ENCODE results near the gene MYEOV. TPM values are rescaled to one million over a fixed set of nuclear protein-coding genes. Genes with fewer than 3 reads are reported as not detected.

MYEOV gene
- total RNA-seq, 1 experiment from 2014 or later, result 182 TPM

GRCh38 chr11:69259096-69259495, 34.9 kb upstream of the MYEOV start:
- intact Hi-C loops (cut with micrococcal nuclease; ENCODE audit: unreplicated experiment), result no loop called here

GRCh38 chr11:69260622-69261021, 33.3 kb upstream of the MYEOV start:
- Histone ChIP-seq H3F3A (ENCODE audit: insufficient read depth, low read depth) (peaks cover 12% of the 10 kb centered on the region), H3K27ac (peak overlapping the region; percentile 63), H3K9me2 (ENCODE audit: insufficient read depth) (no peaks in the 10 kb centered on the region), H4K20me1 (ENCODE audit: insufficient read depth) (no peaks in the 10 kb centered on the region), H3K36me3 (ENCODE audit: low read depth) (no peaks in the 10 kb centered on the region), H3K4me1 (replicated peaks; ENCODE audit: insufficient read depth) (peaks cover 31% of the 10 kb centered on the region), H3K9me3 (ENCODE audit: insufficient read depth, low read depth) (no peaks in the 10 kb centered on the region), H3K27me3 (ENCODE audit: insufficient read depth, low read depth) (no peaks in the 10 kb centered on the region), H3K4me3 (no peak overlapping the region), H3K79me2 (ENCODE audit: low read depth) (no peaks in the 10 kb centered on the region), H2AFZ (no peak overlapping the region), H3K4me2 (peak overlapping the region; percentile 1)
- TF ChIP-seq EZH2 (IDR thresholded peaks at IDR 0.05; ENCODE audit: low read depth) (no peak), CTCF (conservative IDR thresholded peaks at IDR 0.05) (no peak)
- intact Hi-C loops (cut with micrococcal nuclease; ENCODE audit: unreplicated experiment), result no loop called here
- POLR2A ChIA-PET (ENCODE audit: unreplicated experiment), result no interaction called here
- BruUV-seq (replicated peaks), result no TSS peak
- DNase-seq, result peak in 1 of 2 experiments; percentile 90
- CTCF ChIA-PET, result interaction anchor here (0.7 kb wide), 1 partner anchor 60 kb away, joined by 3 read pairs; no protein-coding TSS in a partner anchor

More at GRCh38 chr11:69259096-69259495, 34.9 kb upstream of the MYEOV start:
- peaks cover 31% of the 10 kb centered on the region for H3K4me1 ChIP-seq (replicated peaks; ENCODE audit: insufficient read depth)
- no peaks in the 10 kb centered on the region for H4K20me1 ChIP-seq (ENCODE audit: insufficient read depth)
- H3K4me3 ChIP-seq, result no peak overlapping the region
- CTCF ChIA-PET, result no interaction called here
- peaks cover 12% of the 10 kb centered on the region for H3F3A ChIP-seq (ENCODE audit: insufficient read depth, low read depth)
- peaks cover 5% of the 10 kb centered on the region; the same call in 1 of the 2 replicates for H3K9me3 ChIP-seq (ENCODE audit: insufficient read depth, low read depth)
- no peaks in the 10 kb centered on the region for H3K79me2 ChIP-seq (ENCODE audit: low read depth)
- H3K36me3 ChIP-seq (ENCODE audit: low read depth), result no peaks in the 10 kb centered on the region
- H2AFZ ChIP-seq, result no peak overlapping the region
- H3K4me2 ChIP-seq, result peak overlapping the region; percentile 30
- POLR2A ChIA-PET (ENCODE audit: unreplicated experiment), result interaction anchor here (0.6 kb wide), 2 partner anchors 8 to 13 kb away, joined by 3 to 4 read pairs; no protein-coding TSS in a partner anchor
- no peak for TF ChIP-seq CTCF (conservative IDR thresholded peaks at IDR 0.05)
- no peak for TF ChIP-seq EZH2 (IDR thresholded peaks at IDR 0.05; ENCODE audit: low read depth)
- DNase-seq, result peak in 1 of 2 experiments; percentile 99
- no peaks in the 10 kb centered on the region for H3K9me2 ChIP-seq (ENCODE audit: insufficient read depth)
- H3K27ac ChIP-seq, result peak overlapping the region; percentile 63
- no peaks in the 10 kb centered on the region for H3K27me3 ChIP-seq (ENCODE audit: insufficient read depth, low read depth)
- BruUV-seq (replicated peaks), result no TSS peak

- no peak for DNase-seq
- intact Hi-C loops (cut with micrococcal nuclease; ENCODE audit: unreplicated experiment), result no loop called here
- no peak overlapping the region for H3K4me3 ChIP-seq
- no peaks in the 10 kb centered on the region for H3K9me3 ChIP-seq (ENCODE audit: insufficient read depth, low read depth)
- H3K4me1 ChIP-seq (replicated peaks; ENCODE audit: insufficient read depth), result peaks cover 31% of the 10 kb centered on the region
- POLR2A ChIA-PET (ENCODE audit: unreplicated experiment), result no interaction called here
- H3K4me2 ChIP-seq, result peak overlapping the region; percentile 1; the same call in 1 of the 2 replicates
- TF ChIP-seq EZH2 (IDR thresholded peaks at IDR 0.05; ENCODE audit: low read depth) (no peak), CTCF (conservative IDR thresholded peaks at IDR 0.05) (no peak)
- H3K27ac ChIP-seq, result peak overlapping the region; percentile 63
- H3K79me2 ChIP-seq (ENCODE audit: low read depth), result no peaks in the 10 kb centered on the region
- peaks cover 12% of the 10 kb centered on the region for H3F3A ChIP-seq (ENCODE audit: insufficient read depth, low read depth)
- no peaks in the 10 kb centered on the region for H4K20me1 ChIP-seq (ENCODE audit: insufficient read depth)
- BruUV-seq (replicated peaks), result no TSS peak
- H2AFZ ChIP-seq, result no peak overlapping the region
- no peaks in the 10 kb centered on the region for H3K36me3 ChIP-seq (ENCODE audit: low read depth)
- CTCF ChIA-PET, result interaction anchor here (0.7 kb wide), 1 partner anchor 61 kb away, joined by 3 read pairs; no protein-coding TSS in a partner anchor
- H3K27me3 ChIP-seq (ENCODE audit: insufficient read depth, low read depth), result no peaks in the 10 kb centered on the region
- no peaks in the 10 kb centered on the region for H3K9me2 ChIP-seq (ENCODE audit: insufficient read depth)
Observed at GRCh38 chr11:69261116-69261515, 32.8 kb upstream of the MYEOV start.
